GM18526 (cell line): ENCODE results near the gene WNT11.

Experiments
- POLR2A ChIP-seq: IDR thresholded peaks from 3 replicates; pipeline ENCODE4 v1.6.1; 2011; ENCODE audit not compliant: insufficient read length; ENCODE audit errors: extremely low read depth

Gene WNT11

DNA sequence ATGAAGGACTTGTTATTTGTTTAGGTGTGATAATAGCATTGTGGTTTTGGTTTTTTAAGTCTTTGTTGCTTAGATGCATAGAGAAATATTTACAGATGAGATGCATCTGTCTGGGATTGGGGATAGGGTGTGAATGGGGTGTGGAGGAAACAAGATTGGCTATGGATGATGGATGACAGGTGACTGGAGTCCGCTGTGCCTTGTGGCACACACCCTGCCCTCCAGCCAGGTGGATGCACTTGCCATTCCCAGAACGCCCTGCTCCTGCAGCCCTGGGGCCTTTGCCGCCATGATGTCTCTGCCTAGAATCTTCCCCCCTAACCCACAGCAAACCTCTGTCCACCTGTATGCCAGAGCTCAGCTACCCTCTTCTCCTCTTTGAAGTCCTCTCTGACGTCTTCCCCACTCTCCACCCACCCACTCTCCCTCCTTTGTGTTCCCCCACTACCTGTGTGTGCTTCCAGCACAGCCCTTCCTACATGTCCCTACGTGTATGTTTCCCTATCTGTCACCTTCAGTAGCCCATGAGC is 54.7 kb downstream of the WNT11 start:
- no peak for TF ChIP-seq POLR2A

DNA sequence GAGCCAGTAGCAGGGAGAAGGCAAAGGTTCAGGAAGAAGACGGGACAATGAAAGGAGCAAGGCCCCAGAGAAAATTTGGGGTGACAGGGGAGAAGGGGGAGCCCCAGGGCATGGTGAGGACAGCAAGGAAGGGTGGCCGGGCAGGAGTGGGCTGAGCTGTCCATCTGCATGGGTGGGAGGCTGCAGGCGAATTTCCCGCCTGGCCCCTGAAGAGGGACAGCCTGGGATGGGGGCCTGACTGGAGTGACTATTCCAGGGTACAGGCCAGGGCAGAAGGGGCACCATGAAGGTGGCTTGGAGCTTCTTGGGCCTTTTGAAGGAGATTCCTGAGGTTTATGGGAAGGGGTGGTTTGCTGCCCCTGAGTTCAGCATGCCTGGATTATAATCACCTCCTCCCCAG is 56.2 kb downstream of the WNT11 start:
- TF ChIP-seq POLR2A, result no peak

DNA sequence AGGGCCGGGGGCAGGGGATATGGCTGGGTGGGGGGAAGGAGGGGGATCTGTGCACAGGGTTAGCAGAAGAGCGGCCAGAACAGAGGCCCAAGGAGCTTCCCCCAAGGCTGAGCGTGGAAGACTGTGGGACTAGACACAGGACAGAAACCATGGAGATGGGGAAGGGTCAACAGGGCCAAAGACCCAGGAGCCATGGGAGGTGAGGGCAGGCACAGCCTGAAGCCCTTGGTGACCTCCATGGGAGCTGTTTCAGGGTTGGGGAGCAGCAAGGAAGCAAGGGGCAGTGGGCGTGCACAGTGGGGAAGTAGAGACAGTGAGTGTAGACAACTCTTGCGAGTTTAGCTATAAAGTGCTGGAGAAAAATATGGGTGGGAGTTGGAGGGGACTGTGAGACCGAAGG is 56.6 kb downstream of the WNT11 start:
- no peak for TF ChIP-seq POLR2A

DNA sequence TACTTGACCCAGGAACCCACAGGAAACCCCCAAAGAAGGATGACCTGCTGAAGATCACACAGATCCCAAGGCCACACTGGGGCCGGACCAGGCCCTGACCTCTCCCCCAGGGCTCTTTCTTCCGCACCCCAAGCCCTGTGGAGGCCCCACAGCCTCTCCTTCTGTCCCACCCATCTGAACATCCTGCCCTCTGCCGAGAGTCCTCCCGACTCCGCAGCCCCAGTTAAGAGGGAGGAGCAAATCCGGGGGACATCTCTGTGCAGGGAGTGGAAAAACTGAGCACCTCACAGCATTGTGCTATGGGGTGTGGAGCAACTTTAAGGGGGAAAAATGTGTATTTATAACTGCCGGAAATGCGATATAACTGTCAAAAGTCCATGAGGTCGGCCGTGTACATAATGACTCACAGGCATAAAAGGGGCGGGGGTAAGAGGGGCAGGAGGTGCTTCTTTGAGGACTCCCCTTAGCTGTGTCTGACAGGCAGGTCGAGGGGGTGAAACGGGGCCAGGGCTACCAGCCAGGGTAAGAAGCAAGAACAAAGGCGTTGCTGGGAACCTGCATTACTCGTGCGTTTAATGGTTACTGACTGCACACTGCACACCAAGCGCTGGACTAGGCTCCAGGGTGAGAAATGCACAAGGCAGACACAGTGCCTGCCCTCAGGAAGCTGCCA is 57.2 kb downstream of the WNT11 start:
- TF ChIP-seq POLR2A, result no peak

DNA sequence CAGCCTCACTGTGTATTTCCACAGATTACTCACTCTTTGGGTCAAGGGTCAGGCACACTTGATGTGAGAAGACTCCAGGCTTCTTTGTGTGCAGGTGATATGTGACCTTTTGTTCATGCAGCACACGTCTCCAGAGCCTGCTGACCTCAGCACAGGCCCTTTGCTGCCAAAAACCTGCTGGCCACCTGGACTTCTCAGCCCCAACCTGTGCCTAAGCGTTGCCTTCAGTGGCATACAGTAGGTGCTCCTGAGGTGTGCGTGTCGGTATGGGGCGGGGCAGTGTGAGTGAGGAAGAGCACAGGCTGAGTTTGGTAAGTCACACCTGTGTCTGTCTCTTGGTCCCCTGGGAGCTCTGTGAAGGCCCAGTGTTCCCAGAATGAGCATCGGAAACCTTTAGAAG is 58.1 kb downstream of the WNT11 start:
- TF ChIP-seq POLR2A, result no peak

DNA sequence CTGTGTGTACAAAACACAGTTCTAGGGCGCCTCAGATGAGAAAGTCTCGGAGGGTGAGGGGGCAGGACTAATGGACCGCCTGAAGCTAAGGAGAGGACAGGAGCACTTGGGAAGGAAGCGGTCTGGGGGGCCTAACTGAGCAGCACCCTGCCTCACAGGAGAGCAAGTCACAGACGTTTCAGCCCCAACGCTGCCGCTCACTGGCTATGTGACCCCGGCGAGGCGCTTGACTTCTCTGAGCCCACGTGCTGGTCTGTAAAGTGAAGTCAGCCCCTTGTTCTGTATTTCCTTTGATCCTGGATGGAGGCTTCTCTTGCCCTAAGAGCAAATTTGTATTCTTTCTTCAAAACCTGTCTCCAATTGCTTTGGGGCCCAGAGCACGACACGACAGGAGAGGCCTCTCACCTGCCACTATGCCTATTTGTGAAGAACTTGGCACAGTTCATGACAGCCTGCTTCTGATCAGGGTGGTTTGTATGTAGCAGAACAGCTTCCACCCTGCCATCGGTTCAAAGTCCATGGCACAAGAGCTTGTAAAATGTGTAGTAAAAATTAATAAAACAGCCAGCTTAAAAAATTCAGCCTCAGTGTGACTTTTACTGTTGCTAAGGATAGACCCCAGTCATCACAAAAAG is 59.1 kb downstream of the WNT11 start:
- TF ChIP-seq POLR2A, result no peak

DNA sequence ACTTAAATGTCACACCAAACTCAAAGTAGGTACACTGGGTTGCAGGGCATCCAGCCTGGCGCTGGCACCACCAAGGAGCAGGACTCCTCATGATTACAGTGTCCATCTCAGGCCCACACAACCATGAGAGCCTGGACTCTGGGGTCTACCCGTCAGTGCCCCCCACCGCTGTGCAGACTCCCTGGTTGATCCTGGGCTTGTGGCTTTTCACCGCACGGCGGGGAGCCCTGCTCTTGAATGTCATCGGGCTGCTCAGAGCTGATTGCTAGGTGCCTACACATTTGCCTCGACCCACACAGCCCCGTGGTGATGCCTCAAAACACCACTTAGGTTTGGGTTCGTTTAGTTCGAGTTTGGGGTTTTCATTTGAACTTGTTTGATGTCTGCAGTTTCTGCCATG is 63.0 kb downstream of the WNT11 start:
- no peak for TF ChIP-seq POLR2A

DNA sequence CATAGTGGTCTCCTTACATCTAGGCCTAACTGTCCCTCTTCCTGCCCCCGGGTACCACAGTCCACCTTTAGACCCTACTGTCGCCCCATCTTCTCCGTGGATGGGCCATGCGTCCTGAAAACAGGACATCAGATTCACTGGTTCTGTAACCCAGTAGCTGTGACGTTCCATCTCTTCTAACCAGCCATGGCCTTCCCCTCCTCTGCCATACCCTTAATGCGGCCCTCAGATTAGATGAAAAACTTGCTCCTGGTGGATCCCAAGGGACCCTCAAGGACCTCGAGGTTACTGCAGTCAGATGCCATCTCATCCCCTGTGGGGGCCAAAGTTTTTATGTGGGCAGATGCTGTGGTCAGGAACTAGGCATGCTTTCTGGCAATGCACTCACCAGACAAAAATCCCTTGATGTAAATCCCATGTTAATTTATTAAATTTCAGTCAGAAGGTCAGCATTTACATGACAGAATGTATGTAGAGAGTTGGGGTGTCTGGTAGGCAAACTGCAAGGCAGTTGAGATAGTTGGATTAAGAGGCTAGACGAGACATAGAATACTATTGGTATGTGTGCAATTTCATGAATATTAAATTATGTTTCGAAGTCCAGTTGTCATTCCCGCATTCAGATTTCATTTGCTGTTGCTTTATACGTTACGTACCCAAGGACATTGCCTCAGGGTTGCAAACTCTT is 64.3 kb downstream of the WNT11 start:
- no peak for TF ChIP-seq POLR2A

DNA sequence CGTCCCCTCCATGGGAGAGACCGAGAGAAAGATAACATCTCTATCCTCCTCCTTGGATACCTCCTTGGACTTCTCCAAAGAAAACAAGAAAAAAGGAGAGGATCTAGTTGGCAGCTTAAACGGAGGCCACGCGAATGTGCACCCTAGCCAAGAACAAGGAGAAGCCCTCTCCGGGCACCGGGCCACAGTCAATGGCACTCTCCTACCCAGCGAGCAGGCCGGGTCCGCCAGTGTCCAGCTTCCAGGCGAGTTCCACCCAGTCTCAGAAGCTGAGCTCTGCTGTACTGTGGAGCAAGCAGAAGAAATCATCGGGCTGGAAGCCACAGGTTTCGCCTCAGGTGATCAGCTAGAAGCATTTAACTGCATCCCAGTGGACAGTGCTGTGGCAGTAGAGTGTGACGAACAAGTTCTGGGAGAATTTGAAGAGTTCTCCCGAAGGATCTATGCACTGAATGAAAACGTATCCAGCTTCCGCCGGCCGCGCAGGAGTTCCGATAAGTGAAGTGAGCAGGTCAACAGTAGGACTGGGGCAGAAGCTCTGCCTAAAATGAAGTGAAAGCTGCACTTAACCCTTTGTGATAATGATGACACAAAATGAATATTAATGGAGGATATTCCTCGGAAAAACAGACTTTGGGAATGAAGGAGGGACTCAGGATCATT is 65.3 kb downstream of the WNT11 start:
- TF ChIP-seq POLR2A, result no peak

DNA sequence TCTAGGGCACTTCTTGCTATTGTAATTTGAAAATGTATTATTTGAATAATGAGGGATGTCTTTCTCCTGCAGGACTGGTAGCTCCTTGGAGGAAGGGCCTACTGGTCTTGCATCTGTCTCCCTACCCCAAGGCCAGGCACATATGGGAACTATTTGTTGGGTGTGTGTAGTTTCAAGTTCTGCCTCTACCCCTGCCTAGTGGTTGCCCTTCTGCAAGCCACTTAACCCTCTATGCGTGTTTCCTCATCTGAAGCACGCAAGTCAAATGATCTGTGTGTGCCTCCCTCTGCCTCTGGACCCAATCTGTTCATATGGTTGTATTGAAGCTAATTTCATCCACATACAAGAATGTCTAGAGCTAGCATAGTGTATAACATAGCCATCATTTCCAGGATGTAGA is 67.0 kb downstream of the WNT11 start:
- no peak for TF ChIP-seq POLR2A
